WTC11 (cell line): ENCODE results near the gene RGS6.

Source experiments
- CTCF ChIP-seq: fragments of 200-600 bp; IDR thresholded peaks from 2 replicates; pipeline ENCODE4 v1.8.0; 2022; ENCODE audit warnings: antibody characterized with exemption
- ZNF232 ChIP-seq: sonication (generic); formaldehyde crosslinking; IDR thresholded peaks from 2 replicates; pipeline ENCODE4 v1.8.0; 2022; ENCODE audit warnings: mild to moderate bottlenecking, missing genetic modification reagents
- TF ChIP-seq, protein P1 (sequence below): sonication (generic); formaldehyde crosslinking; IDR thresholded peaks from 2 replicates; pipeline ENCODE4 v1.8.1; 2023; ENCODE audit warnings: mild to moderate bottlenecking, missing genetic modification reagents

DNA sequence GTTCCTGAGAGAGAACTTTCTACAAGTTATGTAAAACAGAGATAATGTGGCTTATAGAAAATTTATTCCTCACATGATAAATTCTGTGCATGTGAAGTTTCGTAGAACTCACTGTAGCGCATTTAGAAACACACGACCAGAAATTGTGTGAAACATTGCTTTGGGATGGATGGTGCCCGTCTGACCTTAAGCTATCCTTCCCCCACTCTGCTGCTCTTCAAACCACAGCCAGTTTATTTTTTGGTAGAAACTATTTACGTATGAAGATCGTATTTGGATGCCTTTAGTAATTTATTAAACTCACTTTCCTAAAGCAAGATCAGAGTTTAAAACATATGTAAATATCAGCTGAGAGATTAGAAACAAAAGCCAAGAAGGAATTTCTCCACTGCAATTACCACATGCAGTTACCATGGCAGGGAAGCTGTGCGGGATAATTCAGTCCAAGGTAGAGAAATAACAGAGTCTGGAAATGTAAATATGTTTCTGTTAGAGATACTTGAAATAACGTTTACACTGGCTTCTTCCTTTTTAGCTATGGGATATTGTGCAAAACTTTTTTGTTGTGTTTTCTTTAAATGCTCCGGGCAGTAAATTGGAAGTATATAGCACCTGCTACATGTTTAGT is 382.7 kb downstream of the RGS6 start:
- TF ChIP-seq ZNF232 (CRISPR knock-in tag) (no peak), CTCF (no peak)
- TF ChIP-seq, protein P1, sequence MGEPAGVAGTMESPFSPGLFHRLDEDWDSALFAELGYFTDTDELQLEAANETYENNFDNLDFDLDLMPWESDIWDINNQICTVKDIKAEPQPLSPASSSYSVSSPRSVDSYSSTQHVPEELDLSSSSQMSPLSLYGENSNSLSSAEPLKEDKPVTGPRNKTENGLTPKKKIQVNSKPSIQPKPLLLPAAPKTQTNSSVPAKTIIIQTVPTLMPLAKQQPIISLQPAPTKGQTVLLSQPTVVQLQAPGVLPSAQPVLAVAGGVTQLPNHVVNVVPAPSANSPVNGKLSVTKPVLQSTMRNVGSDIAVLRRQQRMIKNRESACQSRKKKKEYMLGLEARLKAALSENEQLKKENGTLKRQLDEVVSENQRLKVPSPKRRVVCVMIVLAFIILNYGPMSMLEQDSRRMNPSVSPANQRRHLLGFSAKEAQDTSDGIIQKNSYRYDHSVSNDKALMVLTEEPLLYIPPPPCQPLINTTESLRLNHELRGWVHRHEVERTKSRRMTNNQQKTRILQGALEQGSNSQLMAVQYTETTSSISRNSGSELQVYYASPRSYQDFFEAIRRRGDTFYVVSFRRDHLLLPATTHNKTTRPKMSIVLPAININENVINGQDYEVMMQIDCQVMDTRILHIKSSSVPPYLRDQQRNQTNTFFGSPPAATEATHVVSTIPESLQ (CRISPR knock-in tag) = no peak
